Loucy (cell line): ENCODE measurements around the gene COL6A2.

Source experiments
- H2AFZ ChIP-seq: fragments of 200-600 bp; sonication (generic); 2 replicates; pipeline ENCODE4 v1.6.0; 2016; ENCODE audit warnings: antibody characterized with exemption, mild to moderate bottlenecking, low read length, moderate library complexity
- H3F3A ChIP-seq: fragments of 200-600 bp; 2 replicates; pipeline ENCODE4 v1.6.0; 2016; ENCODE audit warnings: antibody characterized with exemption, low read depth, mild to moderate bottlenecking
- H3K27me3 ChIP-seq: fragments of 200-600 bp; sonication (generic); 2 replicates; pipeline ENCODE4 v1.6.1; 2014; ENCODE audit warnings: low read length, mild to moderate bottlenecking; ENCODE audit not compliant: insufficient read depth, poor library complexity, severe bottlenecking
- H3K36me3 ChIP-seq: fragments of 200-600 bp; sonication (generic); 2 replicates; pipeline ENCODE4 v1.6.1; 2016; ENCODE audit warnings: low read length; ENCODE audit not compliant: insufficient read depth
- H3K4me1 ChIP-seq: fragments of 200-600 bp; sonication (generic); 2 replicates; pipeline ENCODE4 v1.5.1; 2014; ENCODE audit warnings: low read length, mild to moderate bottlenecking; ENCODE audit not compliant: insufficient read depth, poor library complexity, severe bottlenecking
- H3K4me2 ChIP-seq: fragments of 200-600 bp; sonication (generic); 2 replicates; pipeline ENCODE4 v1.6.0; 2014; ENCODE audit warnings: antibody characterized with exemption, low read length, low read depth, mild to moderate bottlenecking; ENCODE audit not compliant: poor library complexity, severe bottlenecking
- H3K4me3 ChIP-seq: fragments of 200-600 bp; sonication (generic); 2 replicates; pipeline ENCODE4 v1.5.1; 2014; ENCODE audit warnings: low read length, mild to moderate bottlenecking, mixed read lengths; ENCODE audit not compliant: poor library complexity, severe bottlenecking
- H3K79me2 ChIP-seq: fragments of 200-600 bp; sonication (generic); 2 replicates; pipeline ENCODE4 v1.6.1; 2014; ENCODE audit warnings: low read length; ENCODE audit not compliant: insufficient read depth
- H3K9ac ChIP-seq: fragments of 200-600 bp; sonication (generic); 2 replicates; pipeline ENCODE4 v1.6.0; 2014; ENCODE audit warnings: mild to moderate bottlenecking, low read depth, low read length, moderate library complexity; ENCODE audit not compliant: poor library complexity, severe bottlenecking
- H3K9me2 ChIP-seq: fragments of 200-600 bp; sonication (generic); replicated peaks from 2 replicates; pipeline ENCODE4 v1.6.1; 2016; ENCODE audit warnings: low read depth, low read length, mixed read lengths
- H3K9me3 ChIP-seq: fragments of 200-600 bp; sonication (generic); 2 replicates; pipeline ENCODE4 v1.6.1; 2014; ENCODE audit warnings: mild to moderate bottlenecking, antibody characterized with exemption, low read length, low read depth; ENCODE audit not compliant: insufficient read depth
- H4K20me1 ChIP-seq: fragments of 200-600 bp; sonication (generic); 2 replicates; pipeline ENCODE4 v1.6.0; 2014; ENCODE audit warnings: antibody characterized with exemption, low read length, mild to moderate bottlenecking; ENCODE audit not compliant: insufficient read depth, poor library complexity, severe bottlenecking
- EZH2phosphoT487 ChIP-seq: fragments of 200-600 bp; IDR thresholded peaks from 2 replicates; pipeline ENCODE4 v1.6.1; 2018; ENCODE audit warnings: antibody characterized with exemption, mild to moderate bottlenecking, moderate library complexity, borderline replicate concordance
- TF ChIP-seq, protein P1 (sequence below): fragments of 200-600 bp; sonication (generic); conservative IDR thresholded peaks from 2 replicates; pipeline ENCODE4 v1.5.1; 2014; ENCODE audit warnings: mild to moderate bottlenecking, antibody characterized with exemption, low read length

COL6A2 gene

DNA sequence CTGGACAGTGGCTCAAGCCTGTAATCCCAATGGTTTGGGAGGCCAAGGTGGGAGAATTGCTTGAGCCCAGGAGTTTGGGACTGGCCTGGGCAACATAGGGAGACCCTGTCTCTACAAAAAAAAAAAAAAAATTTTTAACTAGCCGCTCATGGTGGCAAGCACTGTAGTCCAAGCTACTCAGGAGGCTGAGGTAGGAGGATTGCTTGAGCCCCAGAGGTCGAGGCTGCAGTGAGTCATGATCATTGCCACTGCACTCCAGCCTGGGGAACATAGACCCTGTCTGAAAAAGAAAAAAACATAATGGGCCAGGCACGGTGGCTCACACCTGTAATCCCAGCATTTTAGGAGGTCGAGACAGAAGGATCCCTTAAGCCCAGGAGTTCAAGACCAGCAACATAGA, 81.0 kb downstream of the COL6A2 start:
- H3K27me3 ChIP-seq: no peaks in the 10 kb centered on the region
- no peaks in the 10 kb centered on the region for H3F3A ChIP-seq
- TF ChIP-seq, protein P1, sequence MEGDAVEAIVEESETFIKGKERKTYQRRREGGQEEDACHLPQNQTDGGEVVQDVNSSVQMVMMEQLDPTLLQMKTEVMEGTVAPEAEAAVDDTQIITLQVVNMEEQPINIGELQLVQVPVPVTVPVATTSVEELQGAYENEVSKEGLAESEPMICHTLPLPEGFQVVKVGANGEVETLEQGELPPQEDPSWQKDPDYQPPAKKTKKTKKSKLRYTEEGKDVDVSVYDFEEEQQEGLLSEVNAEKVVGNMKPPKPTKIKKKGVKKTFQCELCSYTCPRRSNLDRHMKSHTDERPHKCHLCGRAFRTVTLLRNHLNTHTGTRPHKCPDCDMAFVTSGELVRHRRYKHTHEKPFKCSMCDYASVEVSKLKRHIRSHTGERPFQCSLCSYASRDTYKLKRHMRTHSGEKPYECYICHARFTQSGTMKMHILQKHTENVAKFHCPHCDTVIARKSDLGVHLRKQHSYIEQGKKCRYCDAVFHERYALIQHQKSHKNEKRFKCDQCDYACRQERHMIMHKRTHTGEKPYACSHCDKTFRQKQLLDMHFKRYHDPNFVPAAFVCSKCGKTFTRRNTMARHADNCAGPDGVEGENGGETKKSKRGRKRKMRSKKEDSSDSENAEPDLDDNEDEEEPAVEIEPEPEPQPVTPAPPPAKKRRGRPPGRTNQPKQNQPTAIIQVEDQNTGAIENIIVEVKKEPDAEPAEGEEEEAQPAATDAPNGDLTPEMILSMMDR: no peak
- TF ChIP-seq EZH2phosphoT487: no peak
- no peak overlapping the region for H3K4me3 ChIP-seq
- H2AFZ ChIP-seq: no peak overlapping the region
- peaks cover 17% of the 10 kb centered on the region; the same call in 1 of the 2 replicates for H3K9me3 ChIP-seq
- H3K9ac ChIP-seq: no peak overlapping the region
- H3K9me2 ChIP-seq: no peaks in the 10 kb centered on the region
- no peak overlapping the region for H3K4me2 ChIP-seq
- peaks cover 8% of the 10 kb centered on the region for H3K4me1 ChIP-seq
- H4K20me1 ChIP-seq: no peaks in the 10 kb centered on the region
- no peaks in the 10 kb centered on the region for H3K36me3 ChIP-seq
- no peaks in the 10 kb centered on the region for H3K79me2 ChIP-seq
